Measurements from ENCODE around the gene PRKG2.

Gene PRKG2

DNA sequence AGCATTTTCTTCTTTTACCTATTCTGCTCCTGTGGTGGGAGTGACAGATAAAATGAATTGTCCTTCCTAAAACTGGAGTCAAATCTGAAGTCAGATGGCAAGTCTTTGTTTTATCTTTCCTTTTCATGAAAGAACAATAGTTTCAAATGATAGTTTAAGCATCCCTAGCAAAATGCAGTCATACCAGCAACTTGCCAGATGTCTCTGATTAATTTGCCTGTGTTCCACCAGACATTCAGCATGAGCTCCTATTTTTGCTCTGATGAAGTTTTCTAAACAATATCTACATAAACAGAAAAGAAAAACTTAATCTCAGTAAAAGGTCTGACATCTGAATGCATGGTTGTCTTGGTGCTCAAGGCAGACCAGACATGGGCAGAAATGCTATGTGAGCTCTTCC is 15.2 kb downstream of the PRKG2 start:
- DNase-seq (ENCODE audit: low read depth) = no peak
- TF ChIP-seq, protein P1, sequence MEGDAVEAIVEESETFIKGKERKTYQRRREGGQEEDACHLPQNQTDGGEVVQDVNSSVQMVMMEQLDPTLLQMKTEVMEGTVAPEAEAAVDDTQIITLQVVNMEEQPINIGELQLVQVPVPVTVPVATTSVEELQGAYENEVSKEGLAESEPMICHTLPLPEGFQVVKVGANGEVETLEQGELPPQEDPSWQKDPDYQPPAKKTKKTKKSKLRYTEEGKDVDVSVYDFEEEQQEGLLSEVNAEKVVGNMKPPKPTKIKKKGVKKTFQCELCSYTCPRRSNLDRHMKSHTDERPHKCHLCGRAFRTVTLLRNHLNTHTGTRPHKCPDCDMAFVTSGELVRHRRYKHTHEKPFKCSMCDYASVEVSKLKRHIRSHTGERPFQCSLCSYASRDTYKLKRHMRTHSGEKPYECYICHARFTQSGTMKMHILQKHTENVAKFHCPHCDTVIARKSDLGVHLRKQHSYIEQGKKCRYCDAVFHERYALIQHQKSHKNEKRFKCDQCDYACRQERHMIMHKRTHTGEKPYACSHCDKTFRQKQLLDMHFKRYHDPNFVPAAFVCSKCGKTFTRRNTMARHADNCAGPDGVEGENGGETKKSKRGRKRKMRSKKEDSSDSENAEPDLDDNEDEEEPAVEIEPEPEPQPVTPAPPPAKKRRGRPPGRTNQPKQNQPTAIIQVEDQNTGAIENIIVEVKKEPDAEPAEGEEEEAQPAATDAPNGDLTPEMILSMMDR (IDR thresholded peaks at IDR 0.05; ENCODE audit: insufficient read depth, low read depth, low read length, missing control alignments) = no peak
- no peak overlapping the region for H3K4me3 ChIP-seq (ENCODE audit: low read depth, low read length)

DNA sequence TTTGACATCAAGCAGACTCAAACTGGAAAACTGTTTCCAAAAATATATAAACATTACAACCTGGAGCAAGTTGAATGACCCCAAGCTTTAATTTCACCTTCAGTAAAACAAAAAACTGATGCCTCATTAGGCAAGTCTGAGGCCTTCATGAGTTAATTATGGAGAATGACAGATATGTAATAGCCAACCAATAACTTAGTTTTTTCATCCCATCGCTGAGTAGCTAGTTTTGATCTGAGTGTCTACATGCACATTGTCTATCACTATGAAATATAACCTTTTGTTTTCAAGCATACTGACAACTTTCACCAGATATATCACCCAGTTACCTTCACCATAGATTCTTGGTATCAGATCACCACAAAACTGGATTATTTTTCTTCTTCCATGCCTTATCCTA is 16.4 kb downstream of the PRKG2 start:
- TF ChIP-seq, protein P1 (IDR thresholded peaks at IDR 0.05; ENCODE audit: insufficient read depth, low read depth, low read length, missing control alignments) = no peak

GRCh38 chr4:81197864-81198524 is 17.0 kb downstream of the PRKG2 start:
- no peak overlapping the region for H3K4me3 ChIP-seq (ENCODE audit: low read depth, low read length)
- TF ChIP-seq, protein P1 (IDR thresholded peaks at IDR 0.05; ENCODE audit: insufficient read depth, low read depth, low read length, missing control alignments) = no peak
- no peak for DNase-seq (ENCODE audit: low read depth)

More for the DNA sequence above, 16.4 kb downstream of the PRKG2 start:
- no peak overlapping the region for H3K4me3 ChIP-seq (ENCODE audit: low read depth, low read length)
- no peak for DNase-seq (ENCODE audit: low read depth)

GRCh38 chr4:81196126-81196650 is 18.8 kb downstream of the PRKG2 start:
- TF ChIP-seq, protein P1 (IDR thresholded peaks at IDR 0.05; ENCODE audit: insufficient read depth, low read depth, low read length, missing control alignments) = no peak
- no peak for DNase-seq (ENCODE audit: low read depth)
- H3K4me3 ChIP-seq (ENCODE audit: low read depth, low read length) = no peak overlapping the region

- no peak overlapping the region for H3K4me3 ChIP-seq (ENCODE audit: low read depth, low read length)
- TF ChIP-seq, protein P1 (IDR thresholded peaks at IDR 0.05; ENCODE audit: insufficient read depth, low read depth, low read length, missing control alignments) = no peak
- DNase-seq (ENCODE audit: low read depth) = no peak
Measured at GRCh38 chr4:81195475-81195874, 19.5 kb downstream of the PRKG2 start.

- TF ChIP-seq, protein P1 (IDR thresholded peaks at IDR 0.05; ENCODE audit: insufficient read depth, low read depth, low read length, missing control alignments) = no peak
- DNase-seq (ENCODE audit: low read depth) = no peak
Measured at GRCh38 chr4:81194286-81194685, 20.7 kb downstream of the PRKG2 start.

DNA sequence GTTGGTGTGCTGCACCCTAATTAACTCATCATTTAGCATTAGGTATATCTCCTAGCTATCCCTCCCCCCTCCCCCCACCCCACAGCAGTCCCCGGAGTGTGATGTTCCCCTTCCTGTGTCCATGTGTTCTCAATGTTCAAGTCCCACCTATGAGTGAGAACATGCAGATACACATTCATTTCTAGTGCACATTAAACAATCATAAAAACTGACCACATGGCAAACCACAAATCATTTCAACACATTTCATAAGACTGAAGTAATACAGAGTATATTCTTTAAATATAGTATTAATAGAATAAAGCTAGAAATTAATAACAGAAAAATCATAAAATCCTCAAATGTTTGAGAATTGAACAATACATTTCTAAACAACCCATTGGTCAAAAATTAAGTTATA is 34.1 kb downstream of the PRKG2 start:
- no peak overlapping the region for H3K4me3 ChIP-seq (ENCODE audit: low read depth, low read length)
- TF ChIP-seq, protein P1 (IDR thresholded peaks at IDR 0.05; ENCODE audit: insufficient read depth, low read depth, low read length, missing control alignments) = no peak
- DNase-seq (ENCODE audit: low read depth) = no peak

More at GRCh38 chr4:81194286-81194685, 20.7 kb downstream of the PRKG2 start:
- H3K4me3 ChIP-seq (ENCODE audit: low read depth, low read length) = no peak overlapping the region
